HCT116 (cell line): Measurements from ENCODE around the gene HHATL.

Source experiments
- EGR1 ChIP-seq: IDR thresholded peaks from 2 replicates; pipeline ENCODE4 v1.6.1; 2012; ENCODE audit warnings: low read depth
- EZH2 ChIP-seq: fragments of 200-600 bp; sonication (generic); IDR thresholded peaks from 2 replicates; pipeline ENCODE4 v1.6.1; 2017; ENCODE audit warnings: antibody characterized with exemption, mixed run types
- EZH2phosphoT487 ChIP-seq: fragments of 200-600 bp; IDR thresholded peaks from 2 replicates; pipeline ENCODE4 v1.6.1; 2018; ENCODE audit warnings: antibody characterized with exemption, borderline replicate concordance
- POLR2AphosphoS5 ChIP-seq: IDR thresholded peaks from 2 replicates; pipeline ENCODE4 v1.6.1; 2011; ENCODE audit warnings: mild to moderate bottlenecking, low read depth, low read length, moderate library complexity
- SP1 ChIP-seq: IDR thresholded peaks from 2 replicates; pipeline ENCODE4 v1.6.1; 2012; ENCODE audit warnings: low read depth
- YY1 ChIP-seq: IDR thresholded peaks from 2 replicates; pipeline ENCODE4 v1.6.1; 2011; ENCODE audit warnings: low read length, low read depth, moderate library complexity, mild to moderate bottlenecking; ENCODE audit not compliant: insufficient replicate concordance; ENCODE audit errors: extremely low read depth
- ZNF274 ChIP-seq: fragments of 200-500 bp; sonication (Bioruptor generic); IDR thresholded peaks from 2 replicates; pipeline ENCODE4 v1.6.1; 2014; ENCODE audit warnings: mild to moderate bottlenecking, low read depth, low read length, inconsistent platforms
- TF ChIP-seq, protein P1 (sequence below), 3 experiments: fragments of 200-600 bp in 1 of 3; sonication (generic) in 1 of 3; IDR thresholded peaks in 2 of 3; conservative IDR thresholded peaks in 1 of 3; 2 replicates each; pipeline ENCODE4 v1.5.1; 2012 to 2017; ENCODE audit warnings: low read depth in 2 of 3, low read length in 2 of 3, antibody characterized with exemption in 1 of 3, borderline replicate concordance in 1 of 3, control low read depth in 1 of 3, mild to moderate bottlenecking in 1 of 3, mixed read lengths in 1 of 3, mixed run types in 1 of 3, moderate library complexity in 1 of 3; ENCODE audit not compliant: insufficient read depth in 1 of 3
- TF ChIP-seq, protein P2 (sequence below): IDR thresholded peaks from 2 replicates; pipeline ENCODE4 v1.6.1; 2012; ENCODE audit warnings: low read depth
- TF ChIP-seq, protein P3 (sequence below): IDR thresholded peaks from 2 replicates; pipeline ENCODE4 v1.6.1; 2012

DNA sequence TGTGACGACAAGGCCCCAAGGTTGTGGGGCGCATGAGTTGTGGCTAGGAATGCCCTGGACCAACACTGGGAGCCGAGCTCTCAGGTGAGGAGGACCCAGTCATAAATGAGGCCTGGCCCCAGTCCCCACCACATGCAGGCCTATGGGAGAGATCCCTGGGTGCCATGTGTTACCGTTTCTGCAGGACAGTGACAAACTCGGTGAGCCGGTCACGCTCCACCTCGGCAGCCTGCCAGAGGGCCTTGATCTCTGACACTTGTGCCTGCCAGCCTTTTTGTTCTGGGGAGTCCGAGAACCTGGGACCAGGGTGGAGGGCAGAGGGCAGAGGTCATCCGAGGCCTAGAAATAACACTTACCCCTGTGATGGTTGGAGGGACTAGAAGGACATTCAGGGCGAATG, 27.7 kb upstream of the HHATL start:
- no peak for TF ChIP-seq POLR2AphosphoS5
- no peak for TF ChIP-seq ZNF274
- TF ChIP-seq EZH2: no peak
- no peak for TF ChIP-seq EZH2phosphoT487
- TF ChIP-seq, protein P1, sequence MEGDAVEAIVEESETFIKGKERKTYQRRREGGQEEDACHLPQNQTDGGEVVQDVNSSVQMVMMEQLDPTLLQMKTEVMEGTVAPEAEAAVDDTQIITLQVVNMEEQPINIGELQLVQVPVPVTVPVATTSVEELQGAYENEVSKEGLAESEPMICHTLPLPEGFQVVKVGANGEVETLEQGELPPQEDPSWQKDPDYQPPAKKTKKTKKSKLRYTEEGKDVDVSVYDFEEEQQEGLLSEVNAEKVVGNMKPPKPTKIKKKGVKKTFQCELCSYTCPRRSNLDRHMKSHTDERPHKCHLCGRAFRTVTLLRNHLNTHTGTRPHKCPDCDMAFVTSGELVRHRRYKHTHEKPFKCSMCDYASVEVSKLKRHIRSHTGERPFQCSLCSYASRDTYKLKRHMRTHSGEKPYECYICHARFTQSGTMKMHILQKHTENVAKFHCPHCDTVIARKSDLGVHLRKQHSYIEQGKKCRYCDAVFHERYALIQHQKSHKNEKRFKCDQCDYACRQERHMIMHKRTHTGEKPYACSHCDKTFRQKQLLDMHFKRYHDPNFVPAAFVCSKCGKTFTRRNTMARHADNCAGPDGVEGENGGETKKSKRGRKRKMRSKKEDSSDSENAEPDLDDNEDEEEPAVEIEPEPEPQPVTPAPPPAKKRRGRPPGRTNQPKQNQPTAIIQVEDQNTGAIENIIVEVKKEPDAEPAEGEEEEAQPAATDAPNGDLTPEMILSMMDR (IDR thresholded peaks at IDR 0.05 in 2 of 3, conservative IDR thresholded peaks at IDR 0.05 in 1 of 3; ENCODE audit: borderline replicate concordance in 1 of 3, insufficient read depth in 1 of 3, low read depth in 2 of 3, low read length in 2 of 3): no peak
- TF ChIP-seq EGR1: no peak
- TF ChIP-seq, protein P2, sequence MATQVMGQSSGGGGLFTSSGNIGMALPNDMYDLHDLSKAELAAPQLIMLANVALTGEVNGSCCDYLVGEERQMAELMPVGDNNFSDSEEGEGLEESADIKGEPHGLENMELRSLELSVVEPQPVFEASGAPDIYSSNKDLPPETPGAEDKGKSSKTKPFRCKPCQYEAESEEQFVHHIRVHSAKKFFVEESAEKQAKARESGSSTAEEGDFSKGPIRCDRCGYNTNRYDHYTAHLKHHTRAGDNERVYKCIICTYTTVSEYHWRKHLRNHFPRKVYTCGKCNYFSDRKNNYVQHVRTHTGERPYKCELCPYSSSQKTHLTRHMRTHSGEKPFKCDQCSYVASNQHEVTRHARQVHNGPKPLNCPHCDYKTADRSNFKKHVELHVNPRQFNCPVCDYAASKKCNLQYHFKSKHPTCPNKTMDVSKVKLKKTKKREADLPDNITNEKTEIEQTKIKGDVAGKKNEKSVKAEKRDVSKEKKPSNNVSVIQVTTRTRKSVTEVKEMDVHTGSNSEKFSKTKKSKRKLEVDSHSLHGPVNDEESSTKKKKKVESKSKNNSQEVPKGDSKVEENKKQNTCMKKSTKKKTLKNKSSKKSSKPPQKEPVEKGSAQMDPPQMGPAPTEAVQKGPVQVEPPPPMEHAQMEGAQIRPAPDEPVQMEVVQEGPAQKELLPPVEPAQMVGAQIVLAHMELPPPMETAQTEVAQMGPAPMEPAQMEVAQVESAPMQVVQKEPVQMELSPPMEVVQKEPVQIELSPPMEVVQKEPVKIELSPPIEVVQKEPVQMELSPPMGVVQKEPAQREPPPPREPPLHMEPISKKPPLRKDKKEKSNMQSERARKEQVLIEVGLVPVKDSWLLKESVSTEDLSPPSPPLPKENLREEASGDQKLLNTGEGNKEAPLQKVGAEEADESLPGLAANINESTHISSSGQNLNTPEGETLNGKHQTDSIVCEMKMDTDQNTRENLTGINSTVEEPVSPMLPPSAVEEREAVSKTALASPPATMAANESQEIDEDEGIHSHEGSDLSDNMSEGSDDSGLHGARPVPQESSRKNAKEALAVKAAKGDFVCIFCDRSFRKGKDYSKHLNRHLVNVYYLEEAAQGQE: no peak
- TF ChIP-seq SP1: no peak
- TF ChIP-seq, protein P3, sequence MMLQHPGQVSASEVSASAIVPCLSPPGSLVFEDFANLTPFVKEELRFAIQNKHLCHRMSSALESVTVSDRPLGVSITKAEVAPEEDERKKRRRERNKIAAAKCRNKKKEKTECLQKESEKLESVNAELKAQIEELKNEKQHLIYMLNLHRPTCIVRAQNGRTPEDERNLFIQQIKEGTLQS: no peak
- TF ChIP-seq YY1: no peak
